Measurements from ENCODE around the gene CEACAM16.
"Not testable (repeated sequence)": the region's sequence is repeated elsewhere in the genome, so short reads cannot be mapped to it uniquely, and the experiment has no call there.

Gene CEACAM16

GRCh38 chr19:44703336-44704078, 4.6 kb downstream of the CEACAM16 start:
- DNase-seq (ENCODE audit: low read depth) = no peak

DNA sequence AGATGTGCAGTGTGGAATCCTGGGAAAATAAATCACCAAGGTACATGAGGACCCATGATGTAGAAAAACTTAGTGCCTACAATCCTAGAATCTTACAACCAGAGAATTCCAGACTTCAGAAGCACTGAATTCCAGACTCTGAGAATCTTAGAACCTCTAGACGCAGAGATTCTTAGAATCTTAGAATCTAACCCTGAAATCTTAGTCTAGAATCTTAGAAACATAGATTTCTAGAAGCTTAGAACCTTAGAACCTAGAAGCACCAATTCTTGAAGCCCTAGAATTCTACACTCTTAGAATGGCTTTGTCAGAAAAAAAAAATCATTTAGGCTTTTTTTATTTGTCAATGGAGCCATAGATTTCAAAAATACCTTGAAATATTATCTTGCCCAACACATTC, 6.0 kb downstream of the CEACAM16 start:
- DNase-seq (ENCODE audit: low read depth) = no peak

DNA sequence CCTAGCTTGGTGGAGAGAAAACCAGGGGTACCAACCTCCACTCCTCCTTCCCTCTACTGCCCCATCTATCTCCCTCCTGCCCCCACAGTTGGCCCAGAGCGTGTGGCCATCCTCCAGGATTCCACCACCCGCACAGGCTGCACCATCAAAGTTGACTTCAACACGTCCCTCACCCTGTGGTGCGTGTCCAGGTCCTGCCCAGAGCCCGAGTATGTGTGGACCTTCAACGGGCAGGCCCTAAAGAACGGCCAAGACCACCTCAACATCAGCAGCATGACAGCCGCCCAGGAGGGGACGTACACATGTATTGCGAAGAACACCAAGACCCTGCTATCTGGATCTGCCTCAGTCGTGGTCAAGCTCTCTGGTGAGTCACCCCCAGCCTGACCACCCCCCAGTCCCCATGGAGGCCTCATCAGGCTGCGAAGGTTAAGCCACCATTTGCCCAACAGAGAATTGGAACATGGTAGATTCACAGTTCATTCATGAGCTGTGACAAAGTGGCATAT, 6.6 kb downstream of the CEACAM16 start:
- DNase-seq (ENCODE audit: low read depth) = no peak

GRCh38 chr19:44706506-44707236, 7.7 kb downstream of the CEACAM16 start:
- DNase-seq (ENCODE audit: low read depth) = no peak

GRCh38 chr19:44707794-44708193, 8.8 kb downstream of the CEACAM16 start:
- DNase-seq (ENCODE audit: low read depth) = no peak

GRCh38 chr19:44708940-44709339, 10.0 kb downstream of the CEACAM16 start:
- DNase-seq (ENCODE audit: low read depth) = no peak

GRCh38 chr19:44709434-44710266, 10.7 kb downstream of the CEACAM16 start:
- DNase-seq (ENCODE audit: low read depth) = not testable (repeated sequence)

DNA sequence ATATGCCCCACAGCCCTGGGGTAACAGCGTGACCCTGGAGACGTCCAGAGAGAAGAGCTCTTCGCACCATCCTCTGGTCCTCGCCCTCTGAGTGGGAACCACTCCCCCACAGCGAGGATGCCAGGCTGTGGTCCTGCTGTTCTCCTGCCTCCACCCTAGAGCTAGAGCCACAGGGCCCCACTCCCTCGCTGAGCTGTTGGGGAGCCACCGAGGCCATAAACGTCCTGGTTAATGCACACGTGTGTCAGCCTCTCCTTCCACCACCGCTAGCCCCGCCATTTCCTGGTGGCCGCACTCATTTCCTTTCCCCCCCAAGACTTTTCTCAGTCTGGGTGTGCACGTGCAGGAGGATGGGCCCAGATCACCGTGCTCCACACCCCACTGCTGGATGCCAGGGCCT, 11.5 kb downstream of the CEACAM16 start:
- no peak for DNase-seq (ENCODE audit: low read depth)

GRCh38 chr19:44712864-44713515, 14.0 kb downstream of the CEACAM16 start:
- DNase-seq (ENCODE audit: low read depth) = no peak

DNA sequence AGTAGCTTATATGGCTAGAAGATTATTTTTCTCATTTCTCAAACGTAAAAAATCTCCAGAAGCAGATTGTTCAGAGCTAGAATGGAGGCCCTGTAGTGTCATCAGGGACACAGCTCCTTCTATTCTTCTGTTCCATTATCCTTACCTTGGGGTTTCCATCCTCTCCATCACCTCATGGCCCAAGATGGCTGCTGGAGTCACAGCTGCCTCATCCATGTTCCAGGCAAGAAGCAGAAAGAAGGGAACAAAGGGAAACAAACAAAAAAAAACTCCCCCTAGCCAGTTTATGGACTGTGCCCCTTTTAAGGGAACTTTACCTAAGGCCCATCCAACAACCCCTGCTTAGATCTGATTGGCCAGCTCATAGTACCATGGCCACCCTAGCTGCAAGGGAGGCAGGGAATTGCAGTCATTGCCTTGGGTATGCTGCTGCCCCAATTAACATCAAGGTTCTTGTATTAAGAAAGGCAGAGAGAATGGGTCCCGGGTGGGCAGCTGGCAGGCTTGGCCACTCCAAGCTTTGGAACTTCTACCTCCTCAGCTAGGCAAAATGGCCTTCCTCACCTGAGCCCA, 15.7 kb downstream of the CEACAM16 start:
- DNase-seq (ENCODE audit: low read depth) = no peak

DNA sequence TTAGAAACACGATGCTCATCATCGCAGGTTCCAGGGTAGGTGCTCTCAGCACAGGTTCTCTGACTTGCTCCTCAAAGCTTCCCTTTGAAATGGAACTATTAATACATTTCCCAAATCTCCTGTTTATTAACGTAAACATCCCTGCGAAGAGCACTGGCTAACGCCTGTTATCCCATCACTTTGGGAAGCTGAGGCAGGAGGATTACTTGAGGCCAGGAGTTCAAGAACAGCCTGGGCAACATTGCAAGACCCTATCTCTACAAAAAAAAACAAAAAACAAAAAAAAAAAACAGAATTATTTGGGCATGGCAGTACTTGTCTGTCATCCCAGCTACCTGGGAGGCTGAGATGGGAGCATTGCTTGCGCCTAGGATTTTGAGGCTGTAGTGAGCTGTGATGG, 18.7 kb downstream of the CEACAM16 start:
- no peak for DNase-seq (ENCODE audit: low read depth)

GRCh38 chr19:44718441-44719261, 19.7 kb downstream of the CEACAM16 start:
- no peak for DNase-seq (ENCODE audit: low read depth)

- DNase-seq (ENCODE audit: low read depth) = no peak
Measured at GRCh38 chr19:44719262-44719701, 20.3 kb downstream of the CEACAM16 start.

DNA sequence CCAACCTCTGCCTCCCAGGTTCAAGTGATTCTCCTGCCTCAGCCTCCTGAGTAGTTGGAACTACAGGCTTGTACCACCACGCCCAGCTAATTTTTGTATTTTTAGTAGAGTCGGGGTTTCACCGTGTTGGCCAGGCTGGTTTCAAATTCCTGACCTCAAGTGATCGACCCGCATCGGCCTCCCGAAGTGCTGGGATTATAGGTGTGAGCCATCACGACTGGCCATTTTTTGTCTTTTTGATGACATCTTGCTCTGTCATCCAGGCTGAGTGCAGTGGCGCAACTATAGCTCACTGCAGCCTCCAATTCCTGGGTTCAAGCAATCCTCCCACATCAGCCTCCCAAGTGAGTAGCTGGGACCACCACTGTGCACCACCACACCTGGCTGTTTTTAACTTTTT, 21.4 kb downstream of the CEACAM16 start:
- not testable (repeated sequence) for DNase-seq (ENCODE audit: low read depth)

DNA sequence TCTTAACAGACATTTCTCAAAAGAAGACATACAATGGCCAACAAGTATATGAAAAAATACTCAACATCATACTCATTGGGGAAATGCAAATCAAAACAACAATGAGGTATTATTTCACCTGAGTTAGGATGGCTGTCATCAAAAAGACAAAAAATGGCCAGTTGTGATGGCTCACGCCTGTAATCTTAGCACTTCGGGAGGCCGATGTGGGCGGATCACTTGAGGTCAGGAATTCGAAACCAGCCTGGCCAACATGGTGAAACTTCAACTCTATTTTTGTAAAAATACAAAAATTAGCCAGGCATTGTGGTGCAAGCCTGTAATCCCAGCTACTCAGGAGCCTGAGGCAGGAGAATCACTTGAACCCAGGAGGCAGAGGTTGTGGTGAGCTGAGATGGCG, 22.0 kb downstream of the CEACAM16 start:
- no peak for DNase-seq (ENCODE audit: low read depth)

GRCh38 chr19:44721369-44721768, 22.4 kb downstream of the CEACAM16 start:
- not testable (repeated sequence) for DNase-seq (ENCODE audit: low read depth)

- no peak for DNase-seq (ENCODE audit: low read depth)
Measured at GRCh38 chr19:44722131-44723121, 23.5 kb downstream of the CEACAM16 start.

DNA sequence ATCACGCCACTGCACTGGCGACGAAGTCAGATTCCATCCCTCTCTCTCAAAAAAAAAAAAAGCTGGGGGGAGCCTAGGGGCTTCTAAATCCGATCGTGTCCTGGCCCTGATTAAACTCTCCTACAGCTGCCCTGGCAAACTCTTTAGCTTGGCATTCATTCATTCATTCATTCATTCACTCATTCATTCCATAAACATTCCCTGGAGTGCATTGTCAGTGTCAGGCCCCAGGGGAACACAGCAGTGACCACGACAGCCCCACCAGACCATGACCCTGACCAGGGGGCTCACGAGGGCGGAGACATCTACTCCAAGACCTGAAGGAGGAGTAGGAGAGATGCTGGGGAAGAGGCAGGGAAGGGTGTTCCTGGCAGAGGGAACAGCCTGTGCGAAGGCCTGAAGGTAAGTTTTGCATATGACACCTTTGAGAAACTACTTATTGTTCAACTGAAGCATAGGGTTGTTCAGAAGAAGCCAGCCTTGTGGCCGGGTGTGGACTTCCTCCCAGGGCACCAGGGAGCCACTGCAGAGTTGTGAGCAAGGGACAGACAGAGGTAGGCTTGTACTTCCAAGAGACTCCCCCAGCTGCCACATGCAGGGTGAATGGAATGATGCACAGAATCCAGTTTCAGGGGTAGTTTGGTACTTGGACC, 24.5 kb downstream of the CEACAM16 start:
- DNase-seq (ENCODE audit: low read depth) = no peak

DNA sequence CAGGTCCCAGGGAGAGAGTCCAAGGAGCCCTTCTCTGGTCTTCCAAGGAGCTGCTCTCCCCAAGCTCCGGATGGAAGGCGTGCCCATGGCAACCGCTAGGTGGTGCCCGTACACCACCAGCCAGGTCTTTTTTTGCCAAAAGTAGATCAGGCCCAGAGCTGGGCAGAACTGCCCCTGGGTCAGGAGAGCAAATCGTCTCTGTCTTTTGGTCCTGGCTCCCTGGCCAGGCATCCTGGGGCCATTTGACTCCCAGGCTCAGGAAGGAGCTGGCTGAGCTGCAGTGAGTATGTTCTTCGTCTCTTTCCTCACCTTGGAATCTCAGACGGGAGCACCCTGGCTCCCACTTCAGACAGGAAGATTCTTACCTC, 25.0 kb downstream of the CEACAM16 start:
- peak; percentile 63 for DNase-seq (ENCODE audit: low read depth)
